GM19043 (cell line): ENCODE results near the gene SEMA4C.

Source experiments
- ATAC-seq: cut with Tn5 transposase; IDR thresholded peaks from one replicate; pipeline ENCODE4 v1.9.1; 2021; ENCODE audit warnings: low read depth; ENCODE audit not compliant: unreplicated experiment

Gene SEMA4C, protein sequence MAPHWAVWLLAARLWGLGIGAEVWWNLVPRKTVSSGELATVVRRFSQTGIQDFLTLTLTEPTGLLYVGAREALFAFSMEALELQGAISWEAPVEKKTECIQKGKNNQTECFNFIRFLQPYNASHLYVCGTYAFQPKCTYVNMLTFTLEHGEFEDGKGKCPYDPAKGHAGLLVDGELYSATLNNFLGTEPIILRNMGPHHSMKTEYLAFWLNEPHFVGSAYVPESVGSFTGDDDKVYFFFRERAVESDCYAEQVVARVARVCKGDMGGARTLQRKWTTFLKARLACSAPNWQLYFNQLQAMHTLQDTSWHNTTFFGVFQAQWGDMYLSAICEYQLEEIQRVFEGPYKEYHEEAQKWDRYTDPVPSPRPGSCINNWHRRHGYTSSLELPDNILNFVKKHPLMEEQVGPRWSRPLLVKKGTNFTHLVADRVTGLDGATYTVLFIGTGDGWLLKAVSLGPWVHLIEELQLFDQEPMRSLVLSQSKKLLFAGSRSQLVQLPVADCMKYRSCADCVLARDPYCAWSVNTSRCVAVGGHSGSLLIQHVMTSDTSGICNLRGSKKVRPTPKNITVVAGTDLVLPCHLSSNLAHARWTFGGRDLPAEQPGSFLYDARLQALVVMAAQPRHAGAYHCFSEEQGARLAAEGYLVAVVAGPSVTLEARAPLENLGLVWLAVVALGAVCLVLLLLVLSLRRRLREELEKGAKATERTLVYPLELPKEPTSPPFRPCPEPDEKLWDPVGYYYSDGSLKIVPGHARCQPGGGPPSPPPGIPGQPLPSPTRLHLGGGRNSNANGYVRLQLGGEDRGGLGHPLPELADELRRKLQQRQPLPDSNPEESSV

DNA sequence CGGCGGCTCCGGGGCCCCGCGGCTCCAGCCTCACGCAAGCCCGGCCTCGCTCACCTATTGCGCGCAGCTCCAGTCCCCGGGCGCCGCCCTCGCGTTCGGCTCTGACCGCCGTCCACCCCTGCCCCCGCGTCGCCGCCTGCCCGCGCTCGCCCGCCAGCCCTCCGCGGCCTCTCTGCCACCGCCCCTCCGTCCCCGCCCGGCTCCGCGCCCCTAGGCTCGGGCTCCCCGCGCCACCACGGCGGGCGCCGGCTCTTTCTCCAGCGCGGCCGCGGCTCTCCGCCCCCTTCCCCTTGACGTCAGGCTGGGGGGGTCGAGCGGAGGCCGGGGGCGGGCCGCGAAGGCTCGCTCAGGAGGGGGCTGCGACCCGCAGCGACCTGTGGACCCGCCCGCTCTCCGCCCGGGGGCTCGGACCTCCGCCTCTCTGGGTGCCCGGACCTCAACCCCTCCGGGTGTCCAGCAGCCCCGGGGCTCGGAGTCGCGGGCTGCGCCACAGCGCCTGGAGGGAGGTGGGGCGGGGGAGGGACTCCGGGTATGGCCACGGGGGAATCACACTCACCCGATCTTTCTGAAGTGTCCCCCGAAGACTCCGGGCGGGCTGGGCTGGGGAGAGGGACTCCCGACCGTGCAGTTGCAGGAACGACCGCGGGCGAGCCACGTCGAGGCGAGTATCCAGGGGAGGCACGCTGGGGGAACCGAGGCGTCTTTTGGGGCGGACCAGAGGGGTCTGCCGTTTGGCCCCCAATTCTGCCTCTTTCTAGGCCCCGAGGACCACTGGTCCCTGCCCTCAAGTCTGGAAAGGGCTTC, at the start of gene SEMA4C:
SEMA4C (minus strand) TSS at position 259 of the 804 bp plus-strand sequence. CDS start 2,194 bp downstream, outside the sequence.
- ATAC-seq = no peak

DNA sequence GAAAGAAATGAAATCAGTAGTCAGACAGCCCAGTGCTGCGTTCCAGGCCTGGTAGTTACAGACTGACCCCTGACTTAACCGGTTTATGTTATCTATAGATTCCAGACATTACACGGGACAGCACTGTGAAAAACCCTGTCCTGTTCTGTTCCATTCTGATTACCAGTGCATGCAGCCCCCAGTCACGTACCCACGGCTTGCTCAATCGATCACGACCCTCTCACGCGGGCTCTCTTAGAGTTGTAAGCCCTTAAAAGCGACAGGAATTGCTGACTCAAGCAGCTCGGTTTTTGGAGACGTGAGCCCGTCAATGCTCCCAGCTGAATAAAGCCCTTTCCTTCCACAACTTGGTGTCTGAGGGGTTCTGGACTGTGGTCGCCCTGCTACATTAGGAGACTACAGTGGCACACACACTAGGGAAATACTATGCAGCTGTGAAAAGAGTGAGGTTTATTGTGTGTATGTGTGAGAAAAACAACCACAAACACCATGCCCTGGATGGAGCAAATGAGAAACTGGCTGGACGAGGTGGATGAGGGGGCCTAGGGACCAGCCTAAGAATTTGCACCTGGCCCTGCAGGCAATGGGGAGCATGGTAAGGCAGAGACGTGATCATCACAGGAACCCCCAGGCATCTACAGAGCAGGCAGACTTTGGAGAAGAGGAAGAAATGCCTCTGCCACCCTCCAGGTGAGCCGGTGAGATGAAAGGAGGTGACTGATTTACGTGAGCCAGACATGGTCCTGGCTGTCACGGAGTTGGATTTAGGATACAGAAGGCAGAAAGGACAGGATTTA, 49.1 kb upstream of the SEMA4C start:
- no peak for ATAC-seq

DNA sequence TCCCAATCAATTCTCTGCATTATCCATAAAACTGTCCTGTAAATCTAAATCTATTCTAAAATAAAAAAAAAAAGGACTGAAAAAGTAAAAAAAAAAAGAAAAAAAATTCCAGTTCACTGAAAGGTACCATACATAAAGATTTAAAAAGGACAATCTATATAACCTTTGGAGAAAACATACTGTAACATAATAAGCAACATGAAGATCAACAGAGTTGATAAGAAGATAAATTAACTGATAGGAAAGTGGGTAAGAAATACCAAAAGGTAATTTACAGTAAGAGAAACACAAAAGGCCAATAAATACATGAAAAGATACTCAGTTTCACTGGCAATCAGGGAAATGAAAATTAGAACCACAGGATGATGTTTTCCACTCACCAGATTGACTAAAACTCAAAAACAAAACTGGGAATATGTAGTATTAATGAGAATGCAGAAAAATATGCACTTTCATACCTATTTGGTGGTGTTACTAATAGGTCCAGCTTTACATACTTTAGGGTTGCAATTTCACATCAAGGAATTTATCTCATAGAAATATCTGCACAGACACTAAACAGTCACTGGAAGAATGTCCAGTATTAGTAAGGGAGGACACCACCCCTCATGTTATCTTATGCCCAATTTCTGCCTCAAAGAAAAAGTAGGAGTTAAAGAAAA, 48.3 kb upstream of the SEMA4C start:
- no peak for ATAC-seq

DNA sequence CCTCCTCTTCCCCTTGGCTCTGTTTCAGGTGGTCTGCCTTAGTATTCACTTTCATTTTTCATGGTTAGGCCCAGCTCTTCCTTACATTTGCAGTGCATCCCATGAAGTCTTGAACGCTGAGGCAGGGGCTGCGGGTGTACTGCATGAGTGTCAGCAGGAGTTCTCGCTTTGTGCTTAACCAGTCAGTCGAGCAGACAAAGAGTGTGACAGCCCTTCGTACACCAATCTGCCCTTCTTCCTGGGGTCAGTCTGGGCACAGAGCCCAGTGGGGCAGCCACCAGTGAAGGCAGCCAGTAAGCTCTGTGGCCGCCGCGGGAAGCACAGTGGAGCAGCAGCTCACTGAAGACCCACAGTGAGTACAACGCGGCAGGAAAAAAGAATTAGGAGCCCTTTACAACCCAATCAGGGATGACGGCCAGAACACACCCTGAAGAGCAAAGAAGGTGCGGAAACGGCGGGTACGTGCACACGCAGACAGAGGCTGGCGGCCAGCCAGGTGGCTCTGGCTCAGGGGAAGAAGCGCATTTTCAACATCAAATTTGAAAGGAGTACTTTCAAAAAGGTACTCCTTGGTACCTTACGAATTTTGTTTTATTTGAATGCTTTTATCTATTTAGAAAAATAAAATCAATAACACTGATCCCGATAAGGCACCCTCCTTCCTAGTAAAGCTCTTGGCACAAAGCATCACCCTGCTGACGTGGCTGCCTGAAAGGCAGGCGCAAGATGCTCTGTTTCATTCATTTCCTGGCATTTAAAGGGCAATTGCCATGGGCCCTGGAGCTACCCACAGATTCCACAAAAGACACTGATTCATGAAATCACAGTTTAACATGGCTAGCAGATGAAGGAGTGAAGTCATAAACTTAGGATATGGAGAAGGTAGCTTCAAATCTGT, 47.0 kb upstream of the SEMA4C start:
- no peak for ATAC-seq

DNA sequence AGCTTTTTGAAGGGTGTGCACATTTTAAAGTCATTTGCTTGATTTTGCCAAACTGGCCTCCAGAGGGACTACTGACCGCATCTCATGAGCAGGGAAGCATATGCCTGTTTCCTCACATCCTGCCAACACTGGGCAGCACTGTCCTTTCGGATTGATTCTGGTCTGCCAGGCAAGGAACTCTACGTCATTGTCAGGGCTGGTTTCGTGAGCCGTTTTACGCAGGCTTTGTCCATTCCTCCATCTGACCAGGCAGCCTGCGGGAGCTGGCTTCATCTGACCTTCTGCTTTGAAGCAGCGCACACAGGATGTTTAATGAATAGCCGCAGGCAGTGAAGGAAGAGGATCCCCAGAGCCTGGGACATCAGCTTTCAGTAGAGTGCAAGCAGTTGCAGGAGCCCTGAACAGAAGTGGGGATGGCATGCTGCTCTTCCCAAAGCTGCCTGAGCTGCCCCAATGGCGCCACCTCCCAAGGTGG, 46.3 kb upstream of the SEMA4C start:
- no peak for ATAC-seq

DNA sequence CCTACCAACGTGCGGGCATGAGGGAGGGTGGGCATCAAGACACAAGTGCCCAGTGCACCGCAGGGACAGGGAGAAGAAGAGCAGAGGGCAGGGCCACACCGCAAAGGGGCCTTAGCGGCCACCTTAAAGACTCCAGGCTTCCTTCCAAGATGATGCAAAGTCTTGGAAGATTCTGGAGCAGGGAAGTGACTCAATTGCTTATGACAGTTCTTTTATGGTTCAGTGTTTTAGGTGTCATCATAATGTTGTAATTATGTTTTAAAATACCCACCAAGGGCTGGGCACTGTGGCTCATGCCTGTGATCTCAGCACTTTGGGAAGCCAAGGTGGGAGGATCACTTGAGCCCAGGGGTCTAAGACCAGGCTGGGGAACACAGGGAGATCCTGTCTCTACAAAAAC, 44.5 kb upstream of the SEMA4C start:
- ATAC-seq = no peak

DNA sequence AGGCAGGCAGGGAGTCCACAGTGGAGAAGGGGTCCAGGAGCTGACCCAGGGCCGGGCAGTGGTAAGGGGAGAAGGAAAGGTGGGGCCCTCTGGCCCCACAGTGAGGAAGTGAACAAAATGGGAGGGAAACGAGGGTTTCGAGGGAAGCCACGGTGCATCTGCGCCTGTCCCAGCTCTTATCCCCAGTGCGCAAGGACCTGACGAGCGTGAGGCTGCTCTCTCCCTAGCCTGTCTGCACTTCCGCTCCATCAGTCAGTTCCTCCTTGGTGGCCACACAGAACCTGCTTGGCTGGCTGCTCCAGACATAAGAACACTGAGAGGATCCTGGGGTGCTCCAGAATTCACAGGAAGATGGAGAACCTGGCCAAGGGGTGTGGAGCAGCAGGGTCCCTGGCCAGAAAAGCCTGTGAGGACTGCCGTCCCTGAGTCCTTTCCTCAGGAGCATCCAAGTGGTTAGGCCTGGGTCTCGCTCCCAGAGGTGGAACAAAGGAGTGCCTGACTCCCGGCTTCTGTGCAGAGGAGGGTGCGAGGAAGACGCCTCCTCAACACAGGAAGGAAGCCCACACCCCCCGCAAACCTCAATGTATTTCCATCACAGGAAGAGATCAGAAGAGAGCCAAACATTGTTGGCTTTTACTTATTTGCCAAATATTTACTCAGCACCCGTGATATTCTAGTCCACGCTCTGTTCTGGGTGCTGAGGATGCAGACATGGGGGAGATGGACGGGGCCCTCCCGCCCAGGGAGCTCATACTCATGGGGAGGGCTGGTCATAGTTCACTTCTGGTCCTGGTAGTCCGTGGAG, 43.7 kb upstream of the SEMA4C start:
- ATAC-seq = no peak

DNA sequence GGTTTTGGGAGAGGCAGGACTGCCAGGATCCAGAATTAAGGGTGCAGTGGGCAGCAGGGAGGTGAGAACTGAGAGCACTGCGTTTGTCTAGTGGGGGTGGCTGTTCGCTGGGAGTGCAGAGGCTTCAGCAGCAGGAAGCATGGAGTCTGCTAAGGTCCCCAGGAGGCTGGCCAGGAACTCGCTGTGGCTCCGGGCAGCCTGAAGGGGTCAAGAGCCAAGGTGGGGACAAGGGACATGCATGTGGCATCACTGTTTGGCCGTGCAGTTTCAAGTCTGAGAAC, 43.2 kb upstream of the SEMA4C start:
- ATAC-seq = no peak

DNA sequence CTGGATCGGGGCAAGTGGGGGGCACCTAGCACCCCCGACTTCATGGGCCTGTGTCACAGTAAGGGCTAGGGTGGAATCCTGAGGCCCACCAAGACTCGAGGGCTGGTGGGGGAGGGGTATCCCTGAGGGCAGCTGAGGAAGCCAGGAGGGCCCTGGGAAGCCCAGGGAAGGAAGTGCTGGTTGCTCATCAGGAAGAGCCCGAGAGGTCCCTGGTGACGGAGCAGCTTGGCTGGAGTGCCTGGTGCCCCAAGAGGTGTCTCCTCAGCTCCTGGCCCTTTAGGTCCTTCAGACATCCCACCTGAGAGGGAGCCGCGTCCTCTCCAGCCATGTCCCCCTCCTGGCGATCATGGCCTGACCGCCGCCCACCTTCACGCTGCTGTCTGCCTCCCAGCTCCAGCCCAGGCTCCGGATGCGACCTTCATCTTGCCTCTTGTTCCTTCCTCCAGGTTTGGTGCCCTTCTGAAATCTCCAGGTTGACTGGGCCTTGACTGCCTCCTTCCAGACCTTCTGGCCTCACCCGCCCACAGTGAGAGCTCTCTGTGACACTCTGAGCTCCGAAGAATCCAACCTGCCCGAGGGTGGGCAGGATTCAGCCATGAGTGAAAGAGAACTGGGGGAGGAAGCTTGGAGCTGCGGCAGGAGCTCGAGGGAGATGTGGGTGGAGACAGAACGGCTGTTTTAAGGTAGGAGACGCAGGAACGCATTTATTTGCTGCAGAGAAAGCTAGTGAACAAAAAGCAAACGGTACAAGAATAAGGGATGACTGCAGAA, 42.7 kb upstream of the SEMA4C start:
- no peak for ATAC-seq

DNA sequence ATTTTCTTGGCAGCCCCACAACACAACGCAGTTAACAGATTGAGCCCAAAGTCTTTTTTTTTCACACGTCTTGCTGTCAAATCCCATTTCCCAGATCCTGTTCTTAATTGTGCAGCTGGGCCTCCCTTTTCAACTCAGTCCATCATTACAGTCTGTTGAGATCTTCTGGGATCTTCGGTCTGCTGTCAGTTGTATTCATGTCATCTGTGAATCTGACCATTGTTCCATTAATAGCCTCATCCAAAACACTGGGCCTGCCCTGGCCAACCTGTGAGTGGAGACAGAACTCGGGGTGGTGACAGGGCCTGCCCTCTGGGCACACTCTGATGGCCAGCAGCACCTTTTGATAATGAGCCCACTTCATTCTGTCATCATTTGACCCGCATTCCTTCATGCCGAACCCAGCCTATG, 39.7 kb upstream of the SEMA4C start:
- ATAC-seq = no peak

DNA sequence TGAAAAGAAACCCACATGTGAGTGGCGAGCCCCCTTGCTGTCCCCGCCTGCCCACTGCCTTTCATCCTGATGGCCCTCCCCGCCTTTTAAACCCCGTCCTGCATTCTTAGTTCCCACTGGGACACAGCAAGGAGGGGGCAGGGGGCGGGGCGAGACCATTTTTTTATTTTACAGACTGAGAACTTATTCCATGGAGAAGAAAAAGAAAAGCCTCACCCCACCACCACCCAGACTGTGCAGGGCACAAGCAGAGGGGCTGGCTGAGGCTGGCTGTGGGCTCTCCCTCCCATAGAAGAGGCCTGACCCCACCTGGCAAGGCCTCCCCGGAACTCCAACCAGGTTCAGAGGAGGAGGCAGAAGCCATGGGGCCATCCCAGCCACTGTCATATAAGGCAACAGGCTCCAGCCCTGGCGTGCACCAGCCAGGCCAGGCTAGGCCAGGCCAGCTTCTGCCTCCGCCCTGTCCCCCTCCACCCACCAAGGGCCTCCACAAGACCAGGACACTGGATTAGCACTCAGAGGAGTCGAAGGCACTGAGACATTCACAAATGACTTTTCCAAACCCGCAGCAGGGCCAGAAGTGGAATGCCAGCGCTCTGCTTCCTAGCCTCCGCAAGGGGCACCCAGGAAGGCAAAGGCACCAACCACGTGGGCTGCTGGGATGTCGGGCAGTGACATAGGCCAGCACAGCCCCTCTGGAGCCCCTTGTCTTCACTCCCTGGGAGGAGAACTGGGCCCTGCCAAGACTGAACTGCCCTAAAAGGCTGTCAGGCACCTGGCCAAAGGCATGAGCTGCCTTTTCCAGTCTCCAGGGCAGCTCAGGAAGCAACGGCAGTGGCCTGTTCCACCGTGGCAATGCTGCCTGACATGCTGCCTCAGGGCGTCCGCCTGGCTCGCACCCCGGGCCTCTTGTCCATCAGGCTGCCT, 37.5 kb upstream of the SEMA4C start:
- no peak for ATAC-seq

DNA sequence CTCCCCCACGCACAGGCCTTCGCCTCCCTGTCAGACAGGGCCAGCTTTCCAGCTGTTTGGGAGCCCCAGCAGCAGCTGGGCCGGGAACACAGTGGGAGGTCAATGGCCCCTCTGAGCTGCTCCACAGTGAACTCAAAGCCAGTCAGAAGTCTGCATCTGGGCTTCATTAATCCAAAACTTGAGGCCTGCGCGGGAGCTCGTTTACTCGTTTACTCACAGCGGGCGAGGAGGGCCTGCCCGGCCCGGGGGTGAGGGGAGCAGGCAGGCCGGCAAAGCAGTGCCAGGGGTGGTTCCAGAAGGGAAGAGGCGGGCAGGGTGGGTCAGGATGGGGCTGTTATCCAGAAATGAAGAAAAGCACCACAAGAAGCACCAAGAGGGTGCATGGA, 36.8 kb upstream of the SEMA4C start:
- no peak for ATAC-seq

DNA sequence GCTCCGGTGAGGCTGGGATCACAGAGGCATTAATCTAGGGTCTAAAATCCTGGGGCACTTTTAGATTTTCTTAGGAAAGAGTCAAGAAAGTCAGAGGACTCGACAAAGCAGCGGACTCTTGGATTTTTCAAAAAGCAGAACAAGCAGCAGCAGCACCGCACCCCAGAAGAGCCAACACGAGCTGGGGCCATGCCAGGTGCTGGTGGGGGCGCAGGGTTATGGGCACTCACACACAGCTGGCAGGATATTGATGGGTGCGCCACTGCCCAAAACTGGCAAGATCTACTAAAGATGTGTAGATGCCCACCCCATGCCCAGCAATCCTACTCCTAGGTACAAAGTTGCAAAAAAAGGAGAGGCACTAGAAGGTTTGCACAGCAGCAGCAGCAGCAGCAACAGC, 33.9 kb upstream of the SEMA4C start:
- ATAC-seq = no peak

DNA sequence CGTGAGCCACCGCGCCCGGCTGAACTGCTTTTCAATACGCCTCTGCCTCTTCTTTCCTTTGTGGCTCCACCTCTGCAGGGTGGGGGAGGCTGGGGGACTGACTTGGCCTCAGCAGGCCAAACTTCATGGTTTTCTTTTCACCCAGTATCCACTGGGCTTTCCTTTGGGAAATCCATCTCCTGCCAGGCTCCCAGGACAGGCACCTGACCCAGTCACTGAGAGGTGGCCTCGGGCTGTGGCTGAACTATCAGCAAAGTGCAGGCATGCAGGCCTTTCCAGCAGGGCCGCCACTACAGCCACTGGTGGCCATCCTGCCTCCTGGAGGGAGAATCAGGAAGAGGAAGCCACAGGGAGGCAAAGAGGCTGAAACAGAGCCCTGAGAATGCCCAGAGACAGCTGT, 33.4 kb upstream of the SEMA4C start:
- no peak for ATAC-seq

DNA sequence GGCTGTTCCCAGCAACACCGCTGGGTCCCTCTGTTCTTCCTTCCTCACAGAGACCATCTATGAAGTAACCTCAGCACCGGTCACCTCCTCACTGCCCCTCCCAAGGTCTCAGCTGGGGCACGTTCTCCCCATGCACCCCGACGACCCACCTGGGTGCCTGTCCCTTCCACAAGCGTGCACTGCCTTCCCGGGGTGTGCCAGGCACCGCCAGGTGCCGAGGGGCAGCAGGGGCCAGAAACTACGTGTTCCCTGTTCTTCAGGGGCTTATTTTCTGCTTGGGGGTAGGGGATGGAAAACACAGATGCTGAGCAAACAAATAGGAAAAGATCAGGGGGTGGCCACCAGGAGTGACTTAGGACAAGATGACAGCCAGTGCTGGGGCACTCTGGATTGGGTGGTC, 30.4 kb upstream of the SEMA4C start:
- ATAC-seq = no peak

DNA sequence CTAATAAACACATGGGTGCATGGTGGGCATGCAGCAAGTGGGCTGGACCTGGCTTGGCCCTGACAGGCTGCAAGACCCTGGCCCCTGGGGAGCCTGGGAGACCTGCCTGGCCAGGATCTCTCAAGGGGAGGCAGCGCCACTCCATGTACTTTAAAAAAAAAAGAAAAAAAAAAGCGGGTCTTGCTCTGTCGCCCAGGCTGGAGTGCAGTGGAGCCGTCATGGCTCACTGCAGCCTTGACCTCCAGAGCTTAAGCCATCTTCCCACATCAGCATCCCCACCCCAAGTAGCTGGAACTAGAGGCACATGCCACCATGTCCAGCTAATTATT, 29.5 kb upstream of the SEMA4C start:
- ATAC-seq = no peak
